GM18870 (cell line): ENCODE data around the gene FGD1.
A peak's percentile ranks its signal among the peaks of the same experiment; 100 is the strongest.
"Not testable (repeated sequence)": the region's sequence is repeated elsewhere in the genome, so short reads cannot be mapped to it uniquely, and the experiment has no call there.

ENCODE experiments used
- ATAC-seq: cut with Tn5 transposase; IDR thresholded peaks from one replicate; pipeline ENCODE4 v1.9.1; 2021; ENCODE audit warnings: moderate library complexity; ENCODE audit not compliant: unreplicated experiment

The FGD1 gene

DNA sequence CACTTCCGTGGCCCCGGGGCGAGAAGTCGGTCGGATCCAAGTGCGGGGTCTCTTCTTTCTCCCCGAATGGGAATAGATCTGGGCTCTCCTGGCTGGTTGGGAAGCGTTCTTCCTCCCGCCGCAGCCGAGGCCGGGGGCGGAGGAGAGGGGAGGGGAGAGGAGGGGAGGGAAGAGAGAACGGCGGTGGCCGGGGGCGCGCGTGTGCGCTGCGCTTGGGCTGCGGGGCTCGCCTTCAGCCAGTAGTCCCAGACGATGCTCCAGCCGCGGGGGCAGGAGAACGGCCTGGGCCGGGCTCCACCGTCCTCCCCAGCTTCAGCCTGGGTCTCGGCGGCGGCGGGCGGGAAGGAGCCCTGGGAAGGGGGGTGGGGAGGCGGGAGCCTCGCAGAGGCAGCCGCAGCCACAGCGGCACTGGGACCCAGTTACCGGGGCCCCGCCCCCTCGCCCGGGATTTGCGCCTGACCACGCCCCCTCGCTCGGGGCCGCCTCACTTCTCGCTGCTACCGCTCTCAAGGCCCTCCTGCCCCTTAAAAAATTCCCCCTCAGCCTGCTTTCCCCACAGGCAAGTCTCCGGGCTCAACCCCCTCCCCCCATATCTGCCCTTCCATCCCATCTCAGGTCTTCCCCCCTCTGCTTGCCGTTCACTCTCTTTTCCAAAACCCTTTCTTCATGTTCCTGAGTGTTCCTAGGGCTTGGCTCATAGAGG, at the start of gene FGD1:
FGD1 (minus strand) TSS at position 421 of the 703 bp plus-strand sequence. CDS start 802 bp downstream, outside the sequence.
- no peak for ATAC-seq

DNA sequence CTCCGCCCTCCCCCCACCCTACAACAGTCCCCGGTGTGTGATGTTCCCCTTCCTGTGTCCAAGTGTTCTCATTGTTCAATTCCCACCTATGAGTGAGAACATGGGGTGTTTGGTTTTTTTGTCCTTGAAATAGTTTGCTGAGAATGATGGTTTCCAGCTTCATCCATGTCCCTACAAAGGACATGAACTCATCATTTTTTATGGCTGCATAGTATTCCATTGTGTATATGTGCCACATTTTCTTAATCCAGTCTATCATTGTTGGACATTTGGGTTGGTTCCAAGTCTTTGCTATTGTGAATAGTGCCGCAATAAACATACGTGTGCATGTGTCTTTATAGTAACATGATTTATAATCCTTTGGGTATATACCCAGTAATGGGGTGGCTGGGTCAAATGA, 46.2 kb upstream of the FGD1 start:
- ATAC-seq: not testable (repeated sequence)

DNA sequence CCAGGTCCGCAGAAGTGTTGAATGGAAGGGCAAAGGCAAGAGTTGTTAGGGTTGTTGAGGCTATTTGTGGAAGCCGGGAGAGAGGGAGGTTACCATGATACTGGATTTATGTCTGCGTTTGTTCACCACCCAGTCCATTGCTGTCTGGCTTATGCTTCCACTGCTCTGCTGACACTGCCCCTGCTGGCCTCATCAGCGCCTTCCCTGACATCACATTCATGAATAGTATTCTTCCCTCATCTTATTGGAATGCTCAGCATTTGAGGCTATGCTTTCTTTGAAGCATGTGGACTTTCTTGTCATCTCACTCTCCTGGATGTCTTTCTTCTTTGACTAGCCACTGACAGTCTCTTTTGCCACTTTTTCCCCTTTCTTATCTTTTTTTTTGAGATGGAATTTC, 44.3 kb upstream of the FGD1 start:
- no peak for ATAC-seq

DNA sequence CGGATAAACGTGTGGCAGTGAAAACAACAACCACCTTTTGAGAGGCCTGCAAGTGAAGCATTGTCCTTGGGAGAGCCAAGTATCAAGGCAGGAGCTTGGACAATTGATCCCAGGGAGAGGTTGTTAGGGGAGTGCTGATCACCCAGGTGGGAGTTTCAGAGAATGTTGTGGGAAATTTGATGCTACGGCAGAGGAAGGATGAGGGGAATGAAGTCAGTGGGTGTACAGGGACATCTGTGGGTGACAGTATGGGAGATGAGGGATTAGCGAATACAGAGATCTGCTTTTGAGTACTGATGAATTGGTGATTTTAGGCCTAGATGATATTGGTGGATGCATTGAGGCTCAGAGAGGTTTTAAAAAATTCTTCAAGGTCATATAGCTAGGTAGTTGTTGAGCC, 38.2 kb upstream of the FGD1 start:
- no peak for ATAC-seq

DNA sequence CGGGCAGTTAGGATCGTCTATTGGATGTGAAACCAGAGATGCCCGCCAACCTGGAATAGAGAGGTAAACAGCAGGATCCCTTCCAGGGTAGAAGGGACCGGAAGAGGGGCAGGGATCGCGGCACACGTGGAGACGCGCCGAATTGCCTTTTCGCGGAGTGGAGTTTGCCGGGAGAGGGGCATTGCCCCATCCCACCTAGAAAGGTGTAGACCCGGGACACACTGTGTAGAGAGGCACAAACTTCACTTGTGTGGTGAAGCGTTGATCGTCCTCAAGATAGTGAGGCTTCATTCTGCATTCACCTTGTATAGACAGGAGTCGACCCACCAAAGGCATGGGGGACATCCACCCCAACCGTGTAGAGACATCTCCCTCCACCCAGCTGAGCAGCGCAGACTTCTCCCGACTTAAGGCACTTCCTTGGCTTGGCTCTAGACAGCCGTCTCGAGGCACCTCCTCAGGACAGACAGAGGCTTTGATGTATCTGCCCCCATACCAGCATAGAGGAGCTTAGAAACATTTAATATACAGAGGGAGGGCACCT, 34.4 kb upstream of the FGD1 start:
- peak; percentile 26 for ATAC-seq

DNA sequence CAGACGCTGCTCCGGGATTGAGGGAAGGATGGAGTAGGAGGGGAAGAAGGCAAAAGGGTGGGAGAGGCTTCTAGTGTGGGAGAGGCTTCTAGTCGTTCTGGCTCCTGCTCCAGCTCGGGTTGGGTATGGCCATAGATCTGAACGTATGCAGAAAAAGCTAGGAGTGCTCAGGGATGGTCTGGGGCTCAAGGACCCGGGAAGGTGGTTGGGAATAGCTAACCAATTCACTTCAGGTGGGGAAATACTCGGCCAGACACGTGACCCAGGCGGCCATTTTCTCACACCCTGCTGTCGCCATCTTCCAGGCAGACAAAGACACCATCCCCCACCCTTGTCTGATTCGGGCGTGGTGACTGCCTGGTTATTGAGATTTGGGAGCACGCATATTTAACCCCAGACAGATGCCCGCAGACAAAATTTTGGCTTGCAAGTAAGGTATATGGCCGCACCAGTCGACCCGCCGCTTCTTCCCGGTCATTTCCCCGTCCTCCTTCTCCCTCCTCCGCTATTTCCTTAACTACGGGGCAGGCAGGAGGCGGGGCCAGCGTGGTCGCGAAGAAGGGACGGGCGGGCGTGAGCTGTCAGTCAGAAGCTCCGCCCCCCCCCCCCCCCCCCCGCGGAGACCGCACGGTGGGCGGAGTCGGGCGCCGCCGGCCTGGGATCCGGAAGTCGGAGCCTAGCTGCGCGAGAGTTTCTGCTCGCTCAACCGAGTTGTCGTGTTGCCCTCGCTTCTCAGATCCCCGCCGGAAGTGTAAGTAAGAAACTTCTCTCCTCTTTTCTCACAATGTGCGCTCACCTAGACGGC, 33.7 kb upstream of the FGD1 start, which contains the start of gene GNL3L:
GNL3L (plus strand) TSS at position 668 of the 805 bp plus-strand sequence. CDS start 2,348 bp downstream, outside the sequence.
- ATAC-seq: peak; percentile 56

DNA sequence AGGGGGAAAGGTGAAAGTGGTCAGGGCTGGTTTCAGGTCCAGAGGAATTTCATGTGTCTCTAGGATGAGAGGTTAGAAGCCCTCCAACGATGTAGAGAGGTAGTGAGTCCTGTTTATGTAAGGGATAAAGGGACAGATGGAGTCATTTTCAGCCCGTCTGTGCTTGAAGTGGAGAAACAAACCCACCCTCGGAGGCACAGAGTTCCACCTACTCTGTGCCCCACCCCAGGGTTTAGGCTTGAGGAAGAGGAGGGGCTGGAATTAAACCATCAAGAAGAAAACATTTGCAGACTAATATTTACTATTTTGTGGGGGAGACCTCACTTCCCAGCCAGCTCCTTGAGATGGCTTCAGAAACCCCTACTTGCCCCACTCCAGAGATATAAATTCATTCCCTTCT, 33.1 kb upstream of the FGD1 start:
- ATAC-seq: no peak

DNA sequence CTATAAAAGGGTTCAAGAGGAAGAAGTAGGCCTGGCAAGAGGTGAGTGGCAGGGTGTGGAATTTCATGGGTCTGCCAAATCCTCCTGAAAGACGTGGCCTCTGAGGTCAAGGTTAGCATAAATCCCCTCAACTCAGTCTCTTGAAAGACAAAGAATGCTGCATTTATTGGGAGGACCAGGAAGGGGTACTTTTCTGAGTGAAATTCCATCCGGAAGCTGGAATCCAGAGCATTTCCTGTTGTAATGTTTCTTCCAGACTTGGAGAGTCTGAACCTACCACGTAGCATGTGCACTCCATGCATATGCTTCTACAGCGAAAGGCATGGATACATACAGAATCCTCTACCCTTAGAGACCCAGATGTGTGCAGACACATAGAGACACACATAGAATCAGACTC, 13.4 kb upstream of the FGD1 start:
- no peak for ATAC-seq

DNA sequence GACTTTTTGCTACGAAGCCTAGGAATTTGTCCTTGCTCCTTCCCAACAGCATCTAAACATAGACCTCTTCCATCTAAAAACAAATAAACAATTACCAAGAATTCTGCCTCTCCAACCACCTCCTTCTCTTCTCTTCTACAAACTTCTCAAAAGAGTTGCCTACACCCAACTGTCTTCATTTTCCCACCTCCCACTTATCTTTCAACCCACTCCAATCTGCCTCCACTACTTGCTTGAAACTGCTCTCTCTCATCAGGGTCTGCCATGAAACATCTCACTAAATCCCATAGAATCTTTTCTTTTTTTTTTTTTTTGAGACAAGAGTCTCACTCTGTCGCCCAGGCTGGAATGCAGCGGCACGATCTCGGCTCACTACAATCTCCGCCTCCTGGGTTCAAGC, 902 bp upstream of the FGD1 start:
- ATAC-seq: no peak

DNA sequence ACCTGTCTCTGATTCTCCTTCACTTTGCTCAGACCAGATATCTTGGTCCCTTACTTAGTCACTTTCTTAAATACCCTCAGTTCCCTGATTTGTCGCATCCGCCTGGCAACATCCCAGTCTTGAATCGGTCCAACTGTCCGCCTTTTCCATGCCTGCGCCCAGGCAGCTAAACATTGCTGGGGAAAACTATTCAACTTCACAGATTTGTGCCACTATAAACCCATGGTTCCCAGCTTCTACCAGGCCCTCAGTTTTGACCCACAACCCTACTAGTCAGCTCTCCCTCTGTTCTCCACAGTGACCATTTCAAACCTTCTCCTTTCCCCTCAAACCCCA, 451 bp upstream of the FGD1 start:
- no peak for ATAC-seq

DNA sequence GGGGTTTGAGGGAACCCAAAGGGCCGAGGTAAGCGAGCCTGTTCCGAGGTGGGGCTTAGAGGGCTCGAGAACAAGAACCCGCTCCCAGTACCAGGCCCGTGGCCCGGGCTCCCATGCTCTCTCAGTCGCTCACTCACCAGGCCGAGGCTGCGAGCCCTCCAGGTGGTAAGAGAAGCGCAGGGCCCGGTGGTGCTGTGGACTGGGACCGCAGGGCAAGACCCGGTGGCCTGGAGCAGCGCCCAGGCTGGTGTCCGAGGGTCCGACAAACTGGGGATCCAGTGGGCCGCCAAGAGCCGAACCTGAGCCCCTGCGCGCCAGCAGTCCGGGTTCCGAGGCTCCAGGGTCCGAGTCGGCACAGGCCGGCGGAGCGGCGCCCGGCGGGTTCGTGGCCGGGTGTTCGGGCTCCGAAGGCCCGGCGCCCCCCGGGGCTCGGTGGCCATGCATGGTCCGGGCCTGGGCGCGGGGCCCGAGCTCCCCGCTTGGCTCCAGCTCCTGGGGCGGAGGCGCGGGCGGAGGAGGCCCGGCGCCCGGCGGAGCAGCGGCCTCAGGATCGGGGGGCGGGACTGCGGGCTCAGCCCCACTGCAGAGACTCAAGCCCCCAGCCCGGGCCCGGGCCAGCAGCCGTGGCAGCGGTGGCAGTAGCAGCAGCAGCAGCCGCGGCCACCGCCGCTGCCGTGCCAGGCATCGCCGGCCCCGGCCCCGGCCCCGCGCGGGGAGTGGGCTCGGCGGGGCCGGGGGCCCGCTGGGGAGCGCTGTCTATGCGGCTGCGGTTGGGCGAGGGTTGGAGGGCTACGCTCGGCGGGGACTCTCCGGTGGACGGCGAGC, 833 bp downstream of the FGD1 start:
- no peak for ATAC-seq

DNA sequence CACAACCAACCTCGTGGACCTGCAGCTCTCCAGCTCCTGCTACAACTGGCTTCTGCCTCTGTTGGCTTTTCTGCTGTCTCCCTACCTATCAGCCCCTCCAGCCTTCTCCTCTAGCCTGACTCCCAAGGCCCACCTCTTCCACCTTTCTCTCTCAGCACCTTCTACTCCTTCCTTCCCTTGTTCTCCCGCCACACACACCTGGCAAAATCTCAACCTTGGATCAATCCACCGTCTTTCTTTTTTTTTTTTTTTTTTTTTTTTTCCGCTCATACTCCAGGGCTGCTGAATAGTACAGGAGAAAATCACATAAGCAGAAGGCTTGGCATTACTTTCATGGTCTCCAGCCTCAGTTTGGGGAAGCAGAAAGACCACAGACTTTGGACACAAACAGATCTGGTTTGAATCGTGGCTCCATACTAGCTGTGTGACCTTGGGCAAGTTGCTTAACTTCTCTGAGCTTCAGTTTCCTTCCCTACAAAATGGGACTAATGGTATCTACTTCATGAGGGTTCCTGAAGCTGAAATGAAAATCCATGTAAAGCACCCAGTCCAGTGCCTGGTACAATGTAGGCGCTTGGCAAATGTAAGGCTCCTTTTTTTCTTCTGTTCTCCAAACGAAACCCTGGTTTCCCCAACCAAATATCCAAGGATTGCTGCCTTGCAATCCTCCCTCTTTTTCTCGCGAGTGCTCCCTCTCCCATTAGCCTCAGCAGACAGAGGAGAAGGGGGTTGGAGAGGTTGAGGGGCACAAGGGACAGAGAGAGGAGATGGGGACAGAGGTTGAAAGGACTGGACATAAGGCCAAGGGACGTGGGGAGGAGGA, 1.7 kb downstream of the FGD1 start:
- ATAC-seq: no peak

DNA sequence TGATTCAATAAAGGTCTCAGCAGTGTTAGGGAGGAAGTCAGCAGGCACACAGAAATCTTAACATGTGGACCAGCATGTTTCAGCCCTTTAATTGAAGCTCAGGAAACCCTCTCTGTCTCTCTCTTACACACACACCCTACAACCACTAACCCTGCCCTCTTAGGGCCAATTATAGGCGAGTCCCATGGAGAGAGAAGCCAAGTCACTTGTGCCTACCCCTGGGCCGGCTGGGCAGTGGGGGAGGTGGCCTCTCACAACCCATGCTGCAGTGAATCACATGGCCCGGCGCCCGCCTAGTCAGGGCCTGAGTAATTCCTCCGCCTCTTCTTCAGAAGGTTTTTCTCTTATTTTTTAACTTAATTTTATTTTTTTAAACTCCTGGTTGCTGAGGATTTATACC, 3.7 kb downstream of the FGD1 start:
- no peak for ATAC-seq

DNA sequence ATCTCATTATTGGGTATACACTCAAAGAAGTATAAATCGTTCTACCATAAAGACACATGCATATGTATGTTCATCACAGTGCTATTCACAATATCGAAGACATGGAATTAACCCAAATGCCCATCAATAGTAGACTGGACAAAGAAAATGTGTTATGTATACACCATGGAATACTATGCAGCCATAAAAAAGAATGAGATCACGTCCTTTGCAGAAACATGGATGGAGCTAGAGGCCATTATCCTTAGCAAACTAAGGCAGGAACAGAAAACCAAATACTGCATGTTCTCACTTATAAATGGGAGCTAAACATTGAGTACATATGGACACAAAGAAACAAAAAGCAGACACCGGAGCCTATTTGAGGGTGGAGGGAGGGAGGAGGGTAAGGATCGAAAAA, 6.2 kb downstream of the FGD1 start:
- not testable (repeated sequence) for ATAC-seq

DNA sequence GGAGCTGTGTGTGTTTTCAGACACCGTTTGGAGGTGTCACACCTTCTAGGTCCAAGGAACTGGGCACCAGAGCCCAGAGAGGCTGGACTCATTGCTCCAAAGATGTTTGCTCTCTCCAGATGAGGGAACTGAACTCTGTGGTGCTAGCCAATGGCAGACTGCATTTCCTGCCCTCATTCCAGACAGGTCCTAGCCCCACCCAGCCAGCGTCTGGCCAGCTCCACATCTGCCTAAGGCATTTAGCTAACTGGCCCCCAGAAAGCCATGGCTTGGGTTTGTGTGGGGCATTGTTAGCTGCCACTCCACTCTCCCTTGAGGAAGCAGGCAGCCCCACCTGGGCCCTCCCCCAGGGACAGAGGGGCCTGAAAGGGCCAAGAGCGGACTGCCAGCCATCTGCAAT, 11.4 kb downstream of the FGD1 start:
- no peak for ATAC-seq

DNA sequence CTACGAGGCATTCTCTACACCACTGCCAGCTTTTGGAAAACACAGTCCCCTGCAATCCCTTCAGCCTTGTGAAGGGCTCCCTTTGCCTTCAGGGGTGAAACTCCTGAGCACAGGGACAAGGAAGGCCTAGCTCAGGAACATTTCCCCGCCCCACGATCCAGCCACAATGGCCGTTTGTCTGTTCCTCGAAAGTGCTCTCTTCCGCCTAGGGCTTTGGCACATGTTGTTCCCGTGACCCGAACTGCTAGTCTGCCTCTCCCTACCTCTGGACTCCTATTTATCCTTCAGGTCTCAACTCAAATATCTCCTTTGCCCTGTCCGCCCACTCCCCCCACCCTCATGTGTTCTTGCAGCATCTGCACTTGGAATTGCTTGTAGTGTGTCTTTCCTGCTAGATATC, 12.1 kb downstream of the FGD1 start:
- no peak for ATAC-seq

DNA sequence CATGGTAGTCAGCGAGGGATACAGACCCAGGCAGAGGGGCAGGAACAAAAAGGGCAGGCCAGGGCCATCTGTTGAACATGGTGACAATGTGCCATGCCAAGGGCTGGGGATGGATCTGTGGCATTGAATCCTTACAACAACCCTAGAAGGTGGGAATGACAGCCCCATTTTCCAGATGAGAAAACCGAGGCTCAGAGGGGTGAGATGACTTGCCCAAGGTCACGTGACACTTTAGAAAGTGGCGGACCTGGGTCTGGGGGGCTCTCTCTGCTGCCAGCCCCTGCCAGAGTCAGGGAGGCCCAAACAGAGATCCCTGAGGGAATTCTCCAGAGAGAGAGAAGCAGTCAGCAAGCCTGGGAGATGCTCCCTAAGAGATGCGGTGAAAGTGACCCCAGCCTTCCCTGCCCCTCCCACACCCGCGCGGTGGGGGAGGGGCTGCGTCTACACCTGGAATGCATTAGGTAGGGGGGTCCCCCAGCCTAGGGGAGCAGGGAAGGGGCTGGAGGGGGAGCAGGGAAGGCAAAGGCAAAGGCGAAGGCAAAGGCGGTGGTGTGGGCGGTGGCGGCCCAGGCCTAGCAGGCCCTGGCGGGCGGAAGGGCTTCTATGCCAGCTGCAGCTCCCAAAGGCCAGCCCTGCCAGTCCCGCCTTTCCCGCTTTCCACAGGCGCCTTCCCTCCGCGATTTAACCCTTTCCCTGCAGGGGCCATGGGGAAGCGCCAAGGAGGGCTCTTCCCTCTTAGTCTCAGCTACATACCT, 13.0 kb downstream of the FGD1 start:
- ATAC-seq: no peak

DNA sequence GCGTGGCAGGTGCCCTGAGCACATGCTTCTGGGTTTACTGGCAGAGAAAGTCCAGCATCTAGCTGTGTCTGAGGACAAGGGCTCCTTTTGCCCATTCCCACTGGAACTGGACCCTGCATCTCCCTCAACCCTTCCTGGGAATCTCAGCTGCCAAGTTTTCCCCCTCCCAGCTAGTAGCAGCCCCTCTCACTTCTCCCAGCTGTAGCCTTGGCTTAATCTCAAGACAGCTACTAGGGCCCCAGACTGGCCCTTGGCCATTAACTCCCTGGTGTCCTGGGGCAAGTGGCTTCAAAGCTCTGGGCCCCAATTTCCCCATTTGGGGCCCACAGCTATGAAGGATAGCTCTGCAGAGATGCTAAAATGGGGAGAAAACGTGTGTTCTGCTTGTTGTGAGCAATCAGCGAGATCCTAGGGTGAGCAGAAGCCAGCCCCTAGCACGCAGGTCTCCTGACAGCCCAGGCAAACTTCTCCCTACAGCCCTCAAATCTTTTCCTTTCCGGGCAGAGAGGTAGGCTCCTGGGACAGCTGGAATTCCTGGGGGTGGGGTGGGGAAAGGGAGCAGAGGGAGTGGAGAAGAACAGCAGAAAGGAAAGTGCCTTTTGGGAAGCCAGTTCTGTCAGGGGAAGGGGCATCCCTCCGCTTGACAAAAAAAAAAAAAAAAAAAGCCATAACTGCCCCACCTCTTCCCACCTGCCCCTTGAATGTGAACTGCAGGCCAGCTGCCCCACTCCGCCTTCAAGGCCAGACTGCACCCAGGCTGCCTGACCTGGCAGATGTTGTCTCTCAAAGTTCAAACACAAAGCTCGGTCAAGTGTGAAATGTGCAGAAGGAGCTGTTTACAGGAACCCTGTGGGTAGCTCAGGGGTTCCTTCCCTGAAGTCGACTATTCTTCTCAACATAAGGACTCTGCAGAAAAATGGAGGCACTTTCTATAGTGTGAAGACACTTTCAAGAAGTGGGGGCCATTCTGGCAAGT, 16.6 kb downstream of the FGD1 start:
- no peak for ATAC-seq
